Measurements from ENCODE around the gene PDYN. TPM values are rescaled to one million over a fixed set of nuclear protein-coding genes. Genes with fewer than 3 reads are reported as not detected.

Gene PDYN
- polyA plus RNA-seq, 3 donors, result not detected

DNA sequence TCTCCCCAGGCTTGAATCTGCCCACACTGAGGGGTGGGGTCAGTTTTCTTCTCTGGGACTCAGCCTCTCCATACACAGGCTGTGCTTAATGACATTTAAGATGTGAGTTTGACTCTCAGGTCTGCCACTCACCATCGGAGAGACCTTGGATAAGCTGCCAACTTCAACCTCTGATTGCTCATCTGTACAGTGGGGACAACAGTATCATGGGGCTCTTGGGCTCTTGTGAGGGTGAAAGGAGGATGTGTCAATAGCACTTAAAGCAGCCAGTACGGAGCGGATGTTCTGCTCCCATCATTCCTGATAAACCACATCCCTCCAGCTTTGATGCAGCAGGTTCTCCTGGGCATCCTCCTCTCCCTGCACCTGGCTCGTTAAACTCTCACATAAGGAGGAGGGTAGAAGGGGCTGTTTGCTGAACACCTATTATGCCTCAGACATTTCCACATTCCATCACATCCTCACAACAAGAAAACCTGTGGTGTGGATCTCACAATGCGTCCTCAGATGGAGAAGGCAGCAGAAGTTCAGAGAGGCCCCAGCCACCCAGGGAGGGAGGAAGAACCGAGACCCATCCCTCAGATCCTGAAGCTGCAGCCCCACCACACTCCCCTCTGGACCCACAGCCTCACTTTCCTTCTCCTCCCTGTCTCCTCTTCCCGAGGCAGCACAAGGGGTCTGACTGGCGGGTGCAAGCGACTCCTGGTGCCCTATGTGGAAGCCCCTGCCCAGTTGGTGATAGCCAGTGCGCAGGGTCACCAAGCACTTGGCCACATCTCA, 1.9 kb upstream of the PDYN start:
- peaks cover 48 to 64% (median 62%) of the 10 kb centered on the region in 3 donors for H3K27me3 Mint-ChIP-seq (ENCODE audit: low read depth in 3 of 3)
- H3K27ac ChIP-seq (ENCODE audit: low read depth in 1 of 2, low read length in 2 of 2), result no peak overlapping the region
- H2AFZ ChIP-seq (ENCODE audit: insufficient read depth, low read depth, low read length, poor library complexity, severe bottlenecking), result no peak overlapping the region
- H3K36me3 Mint-ChIP-seq, result no peaks in the 10 kb centered on the region
- intact Hi-C loops (cut with micrococcal nuclease), result no loop called here
- no peaks in the 10 kb centered on the region for H3K36me3 ChIP-seq (replicated peaks in 1 of 2; ENCODE audit: control insufficient read depth in 1 of 2, insufficient read depth in 2 of 2, low read length in 2 of 2)
- no peak overlapping the region for H3K4me3 ChIP-seq (replicated peaks in 1 of 3; ENCODE audit: low read depth in 2 of 3, low read length in 3 of 3)
- no peak overlapping the region for H3K4me2 ChIP-seq (replicated peaks; ENCODE audit: extremely low read depth, low read length, poor library complexity, severe bottlenecking)
- no peak overlapping the region for H3K9ac ChIP-seq (ENCODE audit: insufficient read depth, low read length, poor library complexity, severe bottlenecking)
- no peaks in the 10 kb centered on the region for H3K4me1 ChIP-seq (ENCODE audit: control insufficient read depth in 1 of 2, insufficient read depth in 2 of 2, low read length in 2 of 2)
- H3K4me3 Mint-ChIP-seq, result peak overlapping the region in 1 of 2 donors; percentile 31
- H4K20me1 ChIP-seq (ENCODE audit: insufficient read depth, low read length), result no peaks in the 10 kb centered on the region
- TF ChIP-seq, protein P1, sequence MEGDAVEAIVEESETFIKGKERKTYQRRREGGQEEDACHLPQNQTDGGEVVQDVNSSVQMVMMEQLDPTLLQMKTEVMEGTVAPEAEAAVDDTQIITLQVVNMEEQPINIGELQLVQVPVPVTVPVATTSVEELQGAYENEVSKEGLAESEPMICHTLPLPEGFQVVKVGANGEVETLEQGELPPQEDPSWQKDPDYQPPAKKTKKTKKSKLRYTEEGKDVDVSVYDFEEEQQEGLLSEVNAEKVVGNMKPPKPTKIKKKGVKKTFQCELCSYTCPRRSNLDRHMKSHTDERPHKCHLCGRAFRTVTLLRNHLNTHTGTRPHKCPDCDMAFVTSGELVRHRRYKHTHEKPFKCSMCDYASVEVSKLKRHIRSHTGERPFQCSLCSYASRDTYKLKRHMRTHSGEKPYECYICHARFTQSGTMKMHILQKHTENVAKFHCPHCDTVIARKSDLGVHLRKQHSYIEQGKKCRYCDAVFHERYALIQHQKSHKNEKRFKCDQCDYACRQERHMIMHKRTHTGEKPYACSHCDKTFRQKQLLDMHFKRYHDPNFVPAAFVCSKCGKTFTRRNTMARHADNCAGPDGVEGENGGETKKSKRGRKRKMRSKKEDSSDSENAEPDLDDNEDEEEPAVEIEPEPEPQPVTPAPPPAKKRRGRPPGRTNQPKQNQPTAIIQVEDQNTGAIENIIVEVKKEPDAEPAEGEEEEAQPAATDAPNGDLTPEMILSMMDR (IDR thresholded peaks at IDR 0.05), result no peak
- no peak for DNase-seq
- H3K4me1 Mint-ChIP-seq, result peaks cover 7% of the 10 kb centered on the region
- WGBS (ENCODE audit: insufficient coverage), result 95% methylated on average over 6 of the region's 10 CpGs
- H3K9me3 ChIP-seq (replicated peaks in 1 of 2; ENCODE audit: control insufficient read depth in 1 of 2, insufficient read depth in 1 of 2, low read length in 2 of 2), result no peaks in the 10 kb centered on the region
- H3K27me3 ChIP-seq (ENCODE audit: control insufficient read depth in 2 of 2, insufficient read depth in 2 of 2, low read length in 2 of 2), result peaks cover 12 to 55% of the 10 kb centered on the region in 2 donors
- peaks cover 0 to 2% (median 0%) of the 10 kb centered on the region in 7 donors for H3K9me3 Mint-ChIP-seq
- no peak overlapping the region for H3K27ac Mint-ChIP-seq
- H3K79me2 ChIP-seq (ENCODE audit: insufficient read depth, low read length), result no peaks in the 10 kb centered on the region

DNA sequence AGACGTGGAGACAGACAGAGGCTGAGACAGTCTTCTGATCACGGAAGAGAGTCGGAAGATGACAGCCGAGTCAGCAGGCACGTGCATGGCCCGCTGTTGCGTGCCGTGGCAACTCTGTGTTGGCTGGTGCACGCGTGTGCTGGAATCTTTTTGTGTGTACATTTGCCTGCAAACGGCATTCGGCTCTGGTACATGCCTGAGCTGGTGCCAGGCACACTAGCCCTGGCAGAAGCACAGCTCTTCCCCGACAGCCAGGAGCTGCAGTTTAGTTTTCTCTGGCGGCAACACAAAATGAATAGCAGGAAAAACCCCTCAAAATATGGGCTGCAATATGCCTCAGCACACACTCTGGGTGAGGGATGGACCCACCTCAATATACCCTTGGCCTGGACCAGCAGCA, 769 bp upstream of the PDYN start:
- H3K9me3 ChIP-seq (replicated peaks in 1 of 2; ENCODE audit: control insufficient read depth in 1 of 2, insufficient read depth in 1 of 2, low read length in 2 of 2), result no peaks in the 10 kb centered on the region
- Mint-ChIP-seq H3K4me1 (no peaks in the 10 kb centered on the region), H3K36me3 (no peaks in the 10 kb centered on the region), H3K4me3 (peak overlapping the region in 1 of 2 donors; percentile 40), H3K27ac (no peak overlapping the region), H3K27me3 (ENCODE audit: low read depth in 3 of 3) (peaks cover 51 to 69% (median 64%) of the 10 kb centered on the region in 3 donors), H3K9me3 (peaks cover 0 to 2% (median 0%) of the 10 kb centered on the region in 7 donors)
- 91% methylated on average over 14 of the region's 14 CpGs for WGBS (ENCODE audit: insufficient coverage)
- no peaks in the 10 kb centered on the region for H3K4me1 ChIP-seq (ENCODE audit: control insufficient read depth in 1 of 2, insufficient read depth in 2 of 2, low read length in 2 of 2)
- H3K79me2 ChIP-seq (ENCODE audit: insufficient read depth, low read length), result no peaks in the 10 kb centered on the region
- H3K36me3 ChIP-seq (replicated peaks in 1 of 2; ENCODE audit: control insufficient read depth in 1 of 2, insufficient read depth in 2 of 2, low read length in 2 of 2), result no peaks in the 10 kb centered on the region
- H4K20me1 ChIP-seq (ENCODE audit: insufficient read depth, low read length), result no peaks in the 10 kb centered on the region
- H3K4me2 ChIP-seq (replicated peaks; ENCODE audit: extremely low read depth, low read length, poor library complexity, severe bottlenecking), result no peak overlapping the region
- no peak overlapping the region for H3K4me3 ChIP-seq (replicated peaks in 1 of 3; ENCODE audit: low read depth in 2 of 3, low read length in 3 of 3)
- peaks cover 12 to 60% of the 10 kb centered on the region in 2 donors for H3K27me3 ChIP-seq (ENCODE audit: control insufficient read depth in 2 of 2, insufficient read depth in 2 of 2, low read length in 2 of 2)
- intact Hi-C loops (cut with micrococcal nuclease), result no loop called here
- TF ChIP-seq, protein P1 (IDR thresholded peaks at IDR 0.05), result no peak
- no peak for DNase-seq
- H2AFZ ChIP-seq (ENCODE audit: insufficient read depth, low read depth, low read length, poor library complexity, severe bottlenecking), result no peak overlapping the region
- H3K27ac ChIP-seq (ENCODE audit: low read depth in 1 of 2, low read length in 2 of 2), result no peak overlapping the region
- H3K9ac ChIP-seq (ENCODE audit: insufficient read depth, low read length, poor library complexity, severe bottlenecking), result no peak overlapping the region
